K562 (cell line): Measurements from ENCODE around the gene ZC3H10. TPM values are rescaled to one million over a fixed set of nuclear protein-coding genes. Genes with fewer than 3 reads are reported as not detected.

ENCODE experiments used
- ATF6 ChIP-seq: sonication (generic); formaldehyde crosslinking; IDR thresholded peaks from 2 replicates; pipeline ENCODE4 v1.4.0; 2020; ENCODE audit warnings: mild to moderate bottlenecking, missing genetic modification reagents
- CREB1 ChIP-seq, 2 experiments: sonication (generic) in 1 of 2; formaldehyde crosslinking in 1 of 2; IDR thresholded peaks; 2 replicates each; pipeline versions ENCODE4 v1.6.1 to v1.8.0; 2012 to 2022; ENCODE audit warnings: inconsistent platforms in 1 of 2, mild to moderate bottlenecking in 1 of 2, missing genetic modification reagents in 1 of 2, moderate library complexity in 1 of 2
- CREB3L1 ChIP-seq: fragments of 450-650 bp; IDR thresholded peaks from 2 replicates; pipeline ENCODE4 v1.6.1; 2014; ENCODE audit warnings: low read depth, mild to moderate bottlenecking, moderate library complexity, borderline replicate concordance
- EGR1 ChIP-seq: fragments of 450-650 bp; conservative IDR thresholded peaks from 2 replicates; pipeline ENCODE4 v1.6.1; 2017; ENCODE audit warnings: mild to moderate bottlenecking
- ELF1 ChIP-seq: fragments of 200-800 bp; sonication (Bioruptor generic); IDR thresholded peaks from 2 replicates; pipeline ENCODE4 v1.6.1; 2016; ENCODE audit warnings: missing genetic modification characterization, missing compliant biosample characterization
- FOXM1 ChIP-seq, 2 experiments: fragments of 450-650 bp in 1 of 2; sonication (generic) in 1 of 2; formaldehyde crosslinking in 1 of 2; IDR thresholded peaks; 2 replicates each; pipeline versions ENCODE4 v1.6.1 to v1.9.0; 2017 to 2022; ENCODE audit warnings: low read depth in 2 of 2, mild to moderate bottlenecking in 2 of 2, missing genetic modification reagents in 1 of 2, moderate library complexity in 1 of 2
- MYC ChIP-seq, 2 experiments: fragments of 250-450 bp in 1 of 2; sonication (Bioruptor Pico) in 1 of 2; IDR thresholded peaks; 2 replicates each; pipeline versions ENCODE4 v1.5.1 to v1.6.1; 2012 to 2021; ENCODE audit warnings: low read depth in 2 of 2, borderline replicate concordance in 1 of 2, improper control_type of control experiment in 1 of 2, low read length in 1 of 2, mild to moderate bottlenecking in 1 of 2, moderate library complexity in 1 of 2
- POLR2B ChIP-seq: fragments of 450-650 bp; IDR thresholded peaks from 2 replicates; pipeline ENCODE4 v1.6.1; 2018; ENCODE audit warnings: low read depth; ENCODE audit not compliant: partially characterized antibody
- SMAD2 ChIP-seq: fragments of 150-350 bp; IDR thresholded peaks from 2 replicates; pipeline ENCODE4 v1.6.1; 2014; ENCODE audit warnings: low read depth, mild to moderate bottlenecking, low read length
- TAF15 ChIP-seq: fragments of 200-400 bp; formaldehyde crosslinking; IDR thresholded peaks from 2 replicates; pipeline ENCODE4 v1.6.1; 2017; ENCODE audit warnings: mild to moderate bottlenecking, low read depth, low read length, moderate library complexity
- ZBTB34 ChIP-seq: fragments of 250-450 bp; sonication (Bioruptor Pico); IDR thresholded peaks from 2 replicates; pipeline ENCODE4 v1.8.0; 2021; ENCODE audit warnings: mild to moderate bottlenecking, moderate library complexity
- ZNF146 ChIP-seq: IDR thresholded peaks from one replicate; pipeline ENCODE4 v1.6.1; 2018; ENCODE audit warnings: missing compliant biosample characterization; ENCODE audit not compliant: unreplicated experiment
- ZNF263 ChIP-seq: sonication (generic); formaldehyde crosslinking; IDR thresholded peaks from 2 replicates; pipeline ENCODE4 v1.8.0; 2022; ENCODE audit warnings: mild to moderate bottlenecking, missing genetic modification reagents, borderline replicate concordance
- ZNF778 ChIP-seq: fragments of 450-650 bp; formaldehyde crosslinking; IDR thresholded peaks from 2 replicates; pipeline ENCODE4 v1.4.0; 2020; ENCODE audit warnings: mild to moderate bottlenecking, moderate library complexity
- polyA plus RNA-seq, 8 experiments: library from polyadenylated mRNA; depleted of rRNA in 4 of 8; stranded (reverse) in 5 of 8; unstranded in 3 of 8; fragments of >200 nt; fragmentation: Nextera tagmentation in 2 of 8; fragmentation: Illumina TruSeq in 1 of 8; extraction: Ambion mirVana in 2 of 8; extraction: Trizol in 1 of 8; gene quantifications; 2 replicates each; pipeline versions ENCODE4 v1.2.1 to v1.2.3, GENCODE V29; 2011 to 2014; ENCODE audit warnings: inconsistent platforms in 1 of 8, missing spikeins in 1 of 8
- total RNA-seq, 7 experiments: library from RNA; depleted of rRNA in 6 of 7; stranded (reverse); fragments of >200 nt in 6 of 7; fragmentation: Illumina TruSeq in 2 of 7; extraction: Trizol in 2 of 7; gene quantifications; 2 replicates each; pipeline versions ENCODE4 v1.2.1 to v1.2.3, GENCODE V29; 2011 to 2021; ENCODE audit warnings: low replicate concordance in 1 of 7
- TF ChIP-seq, protein P1 (sequence below): sonication (generic); formaldehyde crosslinking; IDR thresholded peaks from 2 replicates; pipeline ENCODE4 v1.8.0; 2023; ENCODE audit warnings: mild to moderate bottlenecking, missing genetic modification reagents
- TF ChIP-seq, protein P2 (sequence below): sonication (generic); formaldehyde crosslinking; IDR thresholded peaks from 2 replicates; pipeline ENCODE4 v1.8.0; 2022; ENCODE audit warnings: mild to moderate bottlenecking, missing genetic modification reagents, borderline replicate concordance

Gene ZC3H10
- total and polyA plus RNA-seq, 9 of the 15 experiments (the other 6 are each of a cell fraction or from before 2014, with no cell fraction given): 0.31 to 4.1 (median 1.6) TPM

DNA sequence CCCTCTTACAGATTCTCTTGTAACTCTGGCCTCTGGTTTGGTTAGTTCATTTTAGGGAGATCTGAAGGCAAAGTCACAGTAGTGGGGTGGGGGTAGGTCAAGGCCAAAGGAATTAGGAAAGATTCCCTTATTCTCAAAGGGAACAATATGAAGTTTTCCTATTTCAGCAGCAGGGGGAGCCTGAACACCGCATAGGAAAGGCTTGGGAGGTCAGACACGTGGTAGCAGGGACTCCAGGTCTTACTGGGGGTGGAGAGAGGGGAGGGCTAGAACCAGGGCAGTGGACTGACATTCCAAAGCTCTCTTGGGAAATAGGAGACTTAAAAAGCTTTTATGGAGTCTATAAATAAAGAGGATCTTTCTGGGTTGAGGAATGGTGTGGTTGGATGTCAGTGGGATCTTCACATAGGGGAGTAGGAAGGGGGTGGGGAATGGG is 1.3 kb downstream of the ZC3H10 start (continued):
- no peak for TF ChIP-seq SMAD2
- TF ChIP-seq, protein P1, sequence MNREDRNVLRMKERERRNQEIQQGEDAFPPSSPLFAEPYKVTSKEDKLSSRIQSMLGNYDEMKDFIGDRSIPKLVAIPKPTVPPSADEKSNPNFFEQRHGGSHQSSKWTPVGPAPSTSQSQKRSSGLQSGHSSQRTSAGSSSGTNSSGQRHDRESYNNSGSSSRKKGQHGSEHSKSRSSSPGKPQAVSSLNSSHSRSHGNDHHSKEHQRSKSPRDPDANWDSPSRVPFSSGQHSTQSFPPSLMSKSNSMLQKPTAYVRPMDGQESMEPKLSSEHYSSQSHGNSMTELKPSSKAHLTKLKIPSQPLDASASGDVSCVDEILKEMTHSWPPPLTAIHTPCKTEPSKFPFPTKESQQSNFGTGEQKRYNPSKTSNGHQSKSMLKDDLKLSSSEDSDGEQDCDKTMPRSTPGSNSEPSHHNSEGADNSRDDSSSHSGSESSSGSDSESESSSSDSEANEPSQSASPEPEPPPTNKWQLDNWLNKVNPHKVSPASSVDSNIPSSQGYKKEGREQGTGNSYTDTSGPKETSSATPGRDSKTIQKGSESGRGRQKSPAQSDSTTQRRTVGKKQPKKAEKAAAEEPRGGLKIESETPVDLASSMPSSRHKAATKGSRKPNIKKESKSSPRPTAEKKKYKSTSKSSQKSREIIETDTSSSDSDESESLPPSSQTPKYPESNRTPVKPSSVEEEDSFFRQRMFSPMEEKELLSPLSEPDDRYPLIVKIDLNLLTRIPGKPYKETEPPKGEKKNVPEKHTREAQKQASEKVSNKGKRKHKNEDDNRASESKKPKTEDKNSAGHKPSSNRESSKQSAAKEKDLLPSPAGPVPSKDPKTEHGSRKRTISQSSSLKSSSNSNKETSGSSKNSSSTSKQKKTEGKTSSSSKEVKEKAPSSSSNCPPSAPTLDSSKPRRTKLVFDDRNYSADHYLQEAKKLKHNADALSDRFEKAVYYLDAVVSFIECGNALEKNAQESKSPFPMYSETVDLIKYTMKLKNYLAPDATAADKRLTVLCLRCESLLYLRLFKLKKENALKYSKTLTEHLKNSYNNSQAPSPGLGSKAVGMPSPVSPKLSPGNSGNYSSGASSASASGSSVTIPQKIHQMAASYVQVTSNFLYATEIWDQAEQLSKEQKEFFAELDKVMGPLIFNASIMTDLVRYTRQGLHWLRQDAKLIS: no peak
- TF ChIP-seq, protein P2, sequence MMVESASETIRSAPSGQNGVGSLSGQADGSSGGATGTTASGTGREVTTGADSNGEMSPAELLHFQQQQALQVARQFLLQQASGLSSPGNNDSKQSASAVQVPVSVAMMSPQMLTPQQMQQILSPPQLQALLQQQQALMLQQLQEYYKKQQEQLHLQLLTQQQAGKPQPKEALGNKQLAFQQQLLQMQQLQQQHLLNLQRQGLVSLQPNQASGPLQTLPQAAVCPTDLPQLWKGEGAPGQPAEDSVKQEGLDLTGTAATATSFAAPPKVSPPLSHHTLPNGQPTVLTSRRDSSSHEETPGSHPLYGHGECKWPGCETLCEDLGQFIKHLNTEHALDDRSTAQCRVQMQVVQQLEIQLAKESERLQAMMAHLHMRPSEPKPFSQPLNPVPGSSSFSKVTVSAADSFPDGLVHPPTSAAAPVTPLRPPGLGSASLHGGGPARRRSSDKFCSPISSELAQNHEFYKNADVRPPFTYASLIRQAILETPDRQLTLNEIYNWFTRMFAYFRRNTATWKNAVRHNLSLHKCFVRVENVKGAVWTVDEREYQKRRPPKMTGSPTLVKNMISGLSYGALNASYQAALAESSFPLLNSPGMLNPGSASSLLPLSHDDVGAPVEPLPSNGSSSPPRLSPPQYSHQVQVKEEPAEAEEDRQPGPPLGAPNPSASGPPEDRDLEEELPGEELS (CRISPR knock-in tag): no peak
- no peak for TF ChIP-seq ZNF778
- TF ChIP-seq ZBTB34 (CRISPR knock-in tag): no peak
- peak; percentile 100 for TF ChIP-seq MYC (IDR thresholded peaks at IDR 0.05; ENCODE audit: low read depth, low read length)
- TF ChIP-seq MYC (CRISPR knock-in tag; IDR thresholded peaks at IDR 0.05; ENCODE audit: borderline replicate concordance, low read depth): no peak
- TF ChIP-seq CREB3L1: no peak; the same call in 1 of the 2 replicates
- TF ChIP-seq CREB1 (IDR thresholded peaks at IDR 0.05): no peak
- TF ChIP-seq CREB1 (CRISPR knock-in tag; IDR thresholded peaks at IDR 0.05): no peak
- no peak for TF ChIP-seq ZNF263 (CRISPR knock-in tag)
- 0 out of 2 replicates have a peak, but pooled peaks have one; percentile 44 for TF ChIP-seq EGR1
- no peak for TF ChIP-seq TAF15
- no peak for TF ChIP-seq ZNF146 (CRISPR knock-in tag)
- TF ChIP-seq POLR2B: no peak
- TF ChIP-seq ATF6 (CRISPR knock-in tag): no peak
- TF ChIP-seq ELF1 (tag): no peak
- no peak for TF ChIP-seq FOXM1 (IDR thresholded peaks at IDR 0.05; ENCODE audit: low read depth)
- TF ChIP-seq FOXM1 (CRISPR knock-in tag; IDR thresholded peaks at IDR 0.05; ENCODE audit: low read depth): no peak
